NCI-H774 (cell line): ENCODE measurements around the gene ISY1.
A peak's percentile ranks its signal among the peaks of the same experiment; 100 is the strongest.
"Not testable (repeated sequence)": the region's sequence is repeated elsewhere in the genome, so short reads cannot be mapped to it uniquely, and the experiment has no call there.

Experiments
- DNase-seq: peaks from one replicate; lab custom pipeline; 2025; lab: John Stamatoyannopoulos, UW

Gene ISY1

DNA sequence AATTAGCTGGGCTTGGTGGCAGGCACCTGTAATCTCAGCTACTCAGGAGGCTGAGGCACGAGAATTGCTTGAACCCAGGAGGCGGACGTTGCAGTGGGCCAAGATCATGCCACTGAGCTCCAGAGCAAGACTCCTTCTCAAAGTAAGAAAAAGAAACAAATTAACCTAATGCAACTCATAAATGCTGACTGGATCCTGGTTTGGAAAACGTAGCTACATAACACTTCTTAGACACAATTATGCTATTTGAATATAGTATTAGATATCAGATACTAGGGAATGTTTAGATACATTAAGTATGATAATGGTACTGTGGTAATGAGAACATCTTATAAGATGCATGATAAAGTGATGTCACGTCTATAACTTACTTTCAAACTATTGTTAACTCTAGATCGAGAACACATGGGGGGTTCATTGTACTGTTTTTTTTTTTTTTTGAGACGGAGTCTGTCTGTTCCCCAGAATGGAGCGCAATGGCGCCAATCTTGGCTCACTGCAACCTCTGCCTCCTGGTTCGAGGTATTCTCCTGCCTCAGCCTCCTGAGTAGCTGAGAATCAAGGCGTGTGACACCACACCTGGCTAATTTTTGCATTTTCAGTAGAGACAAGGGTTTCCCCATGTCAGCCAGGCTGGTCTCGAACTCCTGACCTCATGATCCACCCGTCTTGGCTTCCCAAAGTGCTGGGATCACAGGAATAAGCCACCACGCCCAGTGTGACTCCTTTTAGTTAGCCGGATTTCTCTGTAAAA is 5.9 kb upstream of the ISY1 start:
- no peak for DNase-seq

- DNase-seq: not testable (repeated sequence)
These were observed 4.7 kb upstream of the ISY1 start for GRCh38 chr3:129165594-129165993.

GRCh38 chr3:129164500-129164899 is 3.6 kb upstream of the ISY1 start:
- no peak for DNase-seq

DNA sequence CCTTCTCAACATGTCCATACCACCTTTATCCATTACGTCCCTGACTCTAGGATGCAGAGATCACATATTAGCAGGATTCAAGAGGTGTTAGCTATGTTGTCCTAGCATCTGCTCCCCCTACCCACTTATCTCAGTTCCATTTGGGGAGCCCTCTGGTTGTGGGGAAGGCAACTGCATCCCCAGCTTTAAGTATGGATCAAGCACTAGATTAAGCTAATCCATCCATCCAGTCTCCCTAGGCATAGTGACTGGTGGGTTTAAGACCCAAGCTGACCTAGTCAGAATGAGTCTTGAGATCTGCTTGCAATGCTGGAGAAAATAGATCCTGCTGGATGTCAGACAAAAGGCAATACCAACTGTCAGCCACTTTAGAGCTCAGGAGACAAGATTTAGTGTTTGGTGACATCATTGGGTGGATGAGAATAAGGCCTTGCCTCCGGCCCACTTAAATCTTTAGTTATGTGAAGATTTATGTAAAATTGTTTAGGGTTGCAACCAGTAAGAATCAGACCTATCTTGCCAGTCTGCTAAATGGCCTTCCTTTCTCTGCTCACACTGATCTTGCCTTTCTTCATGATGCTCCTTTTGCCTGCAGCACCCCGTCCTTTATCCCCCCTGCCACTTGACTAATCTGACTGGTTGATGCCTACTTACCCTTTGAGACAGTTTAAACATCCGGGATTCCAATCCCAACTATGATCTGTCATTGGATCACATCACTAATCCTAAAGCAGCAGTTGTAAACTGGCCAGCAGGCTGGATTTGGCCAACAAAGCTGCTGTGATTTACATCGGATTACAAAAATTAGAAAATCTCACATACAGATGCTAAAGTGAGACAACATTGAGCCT is 2.1 kb upstream of the ISY1 start:
- DNase-seq: no peak

DNA sequence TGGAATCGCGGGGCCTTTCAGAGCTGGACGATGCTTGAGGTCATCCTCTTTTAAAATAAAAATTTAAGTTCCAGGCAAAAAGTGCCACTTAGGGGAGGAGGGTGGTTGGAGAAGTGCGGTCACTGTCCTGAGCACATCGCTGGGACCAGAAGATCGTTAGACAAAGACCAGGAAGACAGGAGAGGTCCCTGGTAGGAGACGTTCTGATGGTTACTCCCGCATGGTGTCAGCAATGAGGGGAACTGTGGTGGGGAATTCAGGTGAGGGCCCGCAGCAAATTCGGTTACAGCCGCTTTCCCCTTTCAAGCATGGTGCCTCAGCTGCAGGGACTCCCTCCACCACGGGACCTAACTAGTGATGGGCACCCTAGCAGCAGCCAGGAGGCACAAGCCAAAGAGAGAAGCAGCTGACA is 1.0 kb upstream of the ISY1 start:
- no peak for DNase-seq

GRCh38 chr3:129144786-129145185 is 16.1 kb downstream of the ISY1 start:
- no peak for DNase-seq

- DNase-seq: not testable (repeated sequence)
These were observed 19.9 kb downstream of the ISY1 start for GRCh38 chr3:129141011-129141410.

GRCh38 chr3:129139911-129140310 is 21.0 kb downstream of the ISY1 start:
- no peak for DNase-seq

- not testable (repeated sequence) for DNase-seq
These were observed 24.6 kb downstream of the ISY1 start for GRCh38 chr3:129136275-129136674.

DNA sequence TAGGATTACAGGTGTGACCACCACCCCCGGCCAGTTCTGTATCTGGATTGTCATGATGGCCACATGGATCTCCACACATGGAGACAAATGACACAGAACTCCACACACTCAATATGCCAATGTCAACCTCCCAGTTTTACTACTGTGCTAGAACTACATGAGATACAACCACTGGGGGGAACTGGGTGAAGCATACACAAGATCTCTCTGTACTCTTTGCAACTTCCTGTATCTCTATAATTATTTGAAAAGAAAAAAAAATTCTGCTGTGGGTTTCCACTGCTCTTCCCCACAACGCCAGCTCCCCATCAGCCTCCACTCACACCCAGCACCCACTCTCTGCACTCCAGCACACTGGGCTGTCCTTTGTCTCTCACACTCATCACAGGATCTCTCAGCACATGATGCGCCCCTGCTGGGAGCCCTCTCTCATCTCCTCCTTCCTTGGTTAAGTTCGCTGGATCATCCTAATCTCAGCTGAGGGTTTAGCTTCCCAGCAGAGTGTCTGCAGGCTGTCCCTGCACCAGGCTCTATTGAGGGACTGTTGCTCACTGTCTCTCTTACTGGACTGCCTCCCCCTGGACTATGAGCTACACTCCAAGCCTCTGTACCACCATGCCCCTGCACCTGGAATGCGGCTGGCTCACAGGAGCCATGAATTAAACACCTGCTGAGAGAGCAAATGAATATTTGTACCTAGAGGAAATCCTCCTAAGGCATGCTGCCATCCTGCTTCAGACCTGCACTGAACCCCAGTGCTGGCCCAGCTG is 28.6 kb downstream of the ISY1 start:
- no peak for DNase-seq

DNA sequence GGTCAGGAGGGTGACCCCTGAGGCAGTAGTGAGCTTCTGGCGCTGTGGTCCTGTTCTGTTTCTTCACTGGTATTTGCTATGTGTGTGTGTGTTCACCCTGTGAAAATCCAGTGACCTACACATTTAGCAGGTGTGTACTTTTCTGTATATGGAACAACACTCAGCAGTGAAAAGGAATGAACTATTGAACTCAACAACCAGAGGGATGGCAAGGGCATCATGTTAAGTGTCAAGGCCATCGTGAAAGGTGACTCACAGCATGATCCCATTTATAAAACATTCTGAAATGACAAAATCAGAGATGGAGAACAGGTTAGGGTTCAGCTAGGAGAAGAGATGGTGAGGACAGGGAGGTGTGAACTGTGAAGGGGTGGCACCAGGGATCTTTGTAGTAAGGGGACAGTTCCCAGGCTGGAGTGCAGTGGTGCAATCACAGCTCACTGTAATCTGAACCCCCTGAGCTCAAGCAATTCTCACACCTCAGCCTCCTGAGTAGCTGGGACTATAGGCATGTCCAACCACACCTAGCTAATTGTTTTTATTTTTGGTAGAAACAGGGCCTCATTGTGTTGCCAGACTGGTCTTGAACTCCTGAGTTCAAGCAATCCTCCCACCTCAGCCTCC is 29.3 kb downstream of the ISY1 start:
- no peak for DNase-seq

DNA sequence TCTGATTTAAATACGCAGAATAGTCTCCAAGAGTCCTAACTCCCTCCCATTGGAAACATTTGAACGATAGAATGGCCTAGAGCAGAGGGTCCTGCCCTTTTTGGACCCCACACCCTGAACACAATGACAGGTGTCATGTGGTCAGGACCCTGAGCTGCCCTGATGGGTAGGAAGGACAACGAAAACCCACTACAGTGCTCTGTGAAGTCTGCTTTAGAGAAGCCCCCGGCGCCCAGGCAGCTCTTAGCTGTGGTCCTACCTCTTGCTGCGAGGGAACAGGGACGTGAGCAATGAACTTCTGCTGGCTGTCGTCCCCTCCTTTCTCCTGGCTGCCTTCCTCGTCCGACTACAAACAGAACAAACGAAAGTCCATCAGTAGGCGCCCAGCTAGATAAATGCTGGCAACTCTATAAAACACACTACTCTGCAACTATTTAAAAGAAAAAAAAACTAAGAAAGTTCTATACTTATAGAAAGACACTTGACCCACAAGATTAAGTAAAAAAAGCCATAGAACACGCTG is 30.5 kb downstream of the ISY1 start:
- no peak for DNase-seq

DNA sequence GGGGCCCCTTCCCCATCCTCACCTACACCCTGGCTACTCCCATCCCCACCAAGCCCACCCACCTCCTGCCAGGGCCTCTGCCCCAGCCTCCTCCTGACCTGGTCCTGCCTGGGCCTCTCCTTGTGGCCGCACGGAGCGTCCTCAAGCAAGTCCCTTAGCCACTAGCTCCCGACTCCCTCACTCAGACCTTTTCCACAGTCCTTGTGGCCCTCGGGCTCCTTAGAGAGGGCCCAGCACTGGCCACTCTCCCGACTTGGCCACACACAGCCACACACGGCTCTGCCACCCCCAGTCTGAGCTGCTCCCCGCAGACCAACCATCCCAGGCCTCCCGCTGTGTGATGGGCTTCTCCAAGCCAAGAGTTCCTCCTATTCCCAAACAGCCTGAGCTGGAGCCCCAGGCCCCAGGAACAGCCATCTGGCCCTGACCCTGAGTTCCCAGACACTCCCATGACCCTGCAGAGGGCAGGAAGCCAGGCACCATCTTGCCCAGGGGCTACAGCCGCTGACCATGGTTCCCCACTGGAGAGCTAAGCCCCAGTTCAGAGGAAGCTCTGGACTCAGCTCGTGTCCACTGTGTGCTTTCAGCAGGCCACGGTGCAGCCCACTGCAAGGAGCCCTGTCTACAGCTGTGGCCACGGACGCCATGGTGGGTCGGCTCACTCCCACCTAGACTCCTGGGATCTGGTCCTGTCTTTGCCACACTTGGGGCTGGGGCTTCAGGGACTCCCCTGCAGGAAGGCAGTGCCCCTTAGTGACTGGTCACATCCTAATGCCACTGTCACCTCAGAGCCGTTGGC is 32.3 kb downstream of the ISY1 start:
- DNase-seq: no peak

DNA sequence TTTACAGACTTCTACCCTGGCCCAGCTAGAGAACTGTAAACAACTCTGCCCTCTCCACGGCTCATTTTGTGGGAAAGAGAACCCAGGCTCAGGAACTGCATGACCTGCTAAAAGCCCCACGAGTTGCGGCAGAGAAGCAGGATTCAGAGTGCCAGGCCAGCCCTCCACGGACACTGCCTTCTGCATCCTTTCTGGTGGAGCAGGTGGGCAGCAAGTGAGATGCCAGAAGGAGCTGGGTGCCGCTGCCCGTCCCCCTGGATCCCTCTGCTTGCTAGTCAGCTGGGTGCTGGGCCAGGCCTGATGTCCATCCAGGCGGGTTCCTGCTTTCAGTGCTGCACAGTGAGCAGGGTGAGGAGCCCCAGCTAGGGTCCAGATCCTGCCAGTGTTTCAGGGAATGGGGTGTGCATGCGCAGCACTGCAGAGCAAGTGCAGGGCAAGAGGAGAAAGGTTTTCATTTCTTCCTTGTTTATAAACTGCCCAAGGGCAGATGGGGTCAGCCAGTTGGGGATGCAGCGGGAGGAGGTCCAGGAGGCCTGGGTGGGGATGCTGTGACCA is 34.1 kb downstream of the ISY1 start:
- DNase-seq: no peak

DNA sequence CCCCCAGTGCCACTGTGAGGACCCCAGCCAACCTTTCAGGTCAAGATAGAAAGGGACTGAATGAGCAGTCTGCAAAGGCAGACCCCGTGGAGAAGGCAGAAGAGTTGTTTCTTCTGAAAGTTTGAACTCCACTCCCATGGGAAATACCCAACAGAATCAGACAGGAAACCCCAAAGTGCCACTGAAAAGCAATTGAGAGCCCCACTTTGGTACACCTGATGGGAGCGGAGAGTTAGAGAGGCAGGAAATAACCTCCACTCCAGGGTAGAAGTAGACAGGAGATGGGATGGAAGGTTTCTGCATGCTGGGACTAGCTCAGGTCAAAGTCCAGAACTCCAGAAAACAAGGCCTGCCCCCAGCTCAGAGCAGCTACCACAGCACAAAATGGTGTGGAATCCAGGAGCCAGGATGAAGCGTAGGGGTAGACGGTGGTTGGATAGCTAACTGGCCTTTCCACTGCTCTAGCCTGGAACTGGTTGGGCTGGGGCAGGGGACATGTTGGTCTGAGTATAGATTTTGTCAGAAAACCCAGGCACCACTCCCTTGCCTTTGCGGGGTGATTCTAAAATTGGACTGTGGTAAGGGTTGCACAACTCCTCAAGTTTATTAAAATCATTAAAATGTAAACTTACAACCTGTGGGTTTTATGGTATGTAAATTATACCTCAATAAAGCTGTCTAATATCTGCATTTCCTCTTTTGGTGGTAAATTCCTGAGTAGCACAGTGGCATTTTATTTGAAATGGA is 37.4 kb downstream of the ISY1 start:
- DNase-seq: no peak

DNA sequence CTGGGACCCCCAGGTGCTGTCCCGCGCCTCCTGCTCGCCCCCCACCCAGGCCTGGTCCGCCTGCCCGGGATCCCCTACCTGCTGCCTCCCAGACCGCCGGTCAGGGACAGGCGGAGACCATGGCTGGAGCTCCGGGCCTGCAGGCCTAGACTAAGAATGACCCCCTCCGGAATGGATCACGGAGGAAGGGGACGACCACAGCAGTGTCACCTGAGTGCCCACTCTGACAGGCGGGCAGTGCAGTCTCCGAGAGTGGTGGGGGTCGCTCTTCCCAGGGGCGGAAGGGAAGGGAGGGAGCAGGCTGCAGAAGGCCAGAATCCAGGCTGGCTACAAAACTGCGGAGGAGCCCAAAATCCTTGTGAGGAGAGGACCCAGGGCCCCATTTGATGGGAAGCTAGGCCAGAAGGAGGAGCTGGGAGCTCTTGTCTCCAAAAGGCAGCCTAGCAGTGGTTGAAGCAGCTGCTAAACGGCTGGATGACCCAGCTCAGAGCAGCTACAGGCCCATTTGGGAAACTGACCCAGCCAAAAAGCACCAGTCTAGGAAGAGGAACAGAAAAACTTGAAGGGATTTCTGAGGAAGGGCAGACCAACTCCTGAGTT is 38.4 kb downstream of the ISY1 start:
- no peak for DNase-seq

DNA sequence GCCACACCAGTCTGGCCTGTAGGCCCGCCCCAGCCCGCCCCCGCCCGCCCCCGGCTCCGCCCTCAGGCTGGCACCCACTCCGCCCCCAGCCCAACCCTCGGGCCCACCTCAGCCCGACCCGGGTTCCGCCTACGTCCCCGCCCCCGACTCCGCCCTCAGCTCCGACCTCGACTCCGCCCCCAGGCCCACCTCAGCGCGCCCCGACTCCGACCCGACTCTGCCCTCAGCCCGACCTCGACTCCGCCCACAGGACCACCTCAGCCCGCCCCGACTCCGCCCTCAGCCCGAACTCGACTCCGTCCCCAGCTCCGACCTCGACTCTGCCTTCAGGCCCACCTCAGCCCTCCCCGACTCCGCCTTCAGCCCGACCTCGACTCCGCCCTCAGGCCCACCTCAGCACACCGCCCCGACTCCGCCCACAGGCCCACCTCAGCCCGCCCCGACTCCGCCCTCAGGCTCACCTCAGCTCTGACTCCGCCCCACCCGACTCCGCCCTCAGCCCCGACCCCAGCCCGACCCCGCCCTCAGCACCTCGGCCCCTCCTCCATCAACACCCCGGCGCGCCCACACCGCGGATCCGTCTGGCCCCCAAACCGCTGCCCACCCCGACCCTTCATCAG is 39.0 kb downstream of the ISY1 start, which contains the start of gene RAB43:
TSS of gene RAB43 (minus strand) at position 13 of the 620 bp plus-strand sequence. CDS start 315 bp downstream, outside the sequence.
- DNase-seq: peak; percentile 89

GRCh38 chr3:129121016-129121791 is 39.7 kb downstream of the ISY1 start:
- no peak for DNase-seq
